ENCODE data around the gene FBXO10.
"Not testable (repeated sequence)": the region's sequence is repeated elsewhere in the genome, so short reads cannot be mapped to it uniquely, and the experiment has no call there.

Gene FBXO10

GRCh38 chr9:37486616-37487548, 89.3 kb downstream of the FBXO10 start:
- no peak for TF ChIP-seq CTCF (IDR thresholded peaks at IDR 0.05; ENCODE audit: insufficient read depth, low read depth, low read length, missing control alignments)

GRCh38 chr9:37486256-37486615, 89.9 kb downstream of the FBXO10 start:
- H3K4me3 ChIP-seq (ENCODE audit: low read length) = peak overlapping the region; percentile 95
- no peak for TF ChIP-seq CTCF (IDR thresholded peaks at IDR 0.05; ENCODE audit: insufficient read depth, low read depth, low read length, missing control alignments)
- DNase-seq (ENCODE audit: low read depth) = no peak

More at GRCh38 chr9:37486616-37487548, 89.3 kb downstream of the FBXO10 start:
- peak; percentile 89 for DNase-seq (ENCODE audit: low read depth)
- peak overlapping the region; percentile 95 for H3K4me3 ChIP-seq (ENCODE audit: low read length)

DNA sequence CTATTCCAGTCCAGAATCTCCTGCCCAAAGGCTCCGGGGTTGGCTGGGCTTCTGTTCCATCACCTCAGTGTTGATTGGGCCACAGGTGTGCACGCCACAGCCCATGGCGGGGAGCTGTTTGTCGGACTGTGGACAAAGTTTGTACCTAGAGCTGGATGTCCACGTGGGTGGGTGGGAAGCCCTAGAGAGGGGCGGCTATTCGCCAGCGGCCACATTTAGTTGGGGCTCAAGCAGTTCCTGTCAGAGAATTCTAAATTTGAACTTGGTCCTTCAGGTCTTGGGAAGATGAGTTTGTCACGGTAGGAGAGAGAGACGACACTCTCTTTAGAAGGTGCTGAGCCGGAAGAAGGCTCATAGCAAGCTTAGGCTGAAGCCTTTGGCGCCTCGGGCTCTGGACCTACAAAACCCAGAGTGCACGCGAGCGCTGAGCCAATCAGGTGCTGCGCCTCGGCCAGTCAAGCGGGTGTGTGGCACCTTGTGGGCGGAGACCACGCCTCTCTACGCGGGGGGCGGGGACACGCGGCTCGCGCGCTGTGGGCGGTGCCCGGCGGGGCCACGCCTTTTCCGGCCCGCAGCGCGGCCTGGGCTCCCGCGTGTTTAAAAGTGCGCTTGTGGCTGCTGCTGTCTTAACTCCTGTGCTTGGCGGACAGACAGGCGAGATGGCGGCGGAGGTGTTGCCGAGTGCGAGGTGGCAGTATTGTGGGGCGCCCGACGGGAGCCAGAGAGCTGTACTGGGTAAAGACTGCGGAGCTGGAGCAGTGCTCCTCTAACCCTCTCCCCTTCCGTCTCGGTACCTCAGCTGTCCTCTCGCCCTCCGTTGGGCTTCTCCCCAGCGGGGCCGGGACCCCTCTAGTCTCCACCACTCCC, 90.6 kb downstream of the FBXO10 start, which contains the start of gene POLR1E:
Gene POLR1E, plus strand, starts transcription at position 560 of the 867 bp plus-strand sequence. Its CDS starts 100 bp downstream, at position 660.
- peak within 1 kb of the TSS; percentile 95 for H3K4me3 ChIP-seq (ENCODE audit: low read length)
- peak; percentile 99 for DNase-seq (ENCODE audit: low read depth)
- TF ChIP-seq CTCF (IDR thresholded peaks at IDR 0.05; ENCODE audit: insufficient read depth, low read depth, low read length, missing control alignments) = no peak

- no peak for DNase-seq (ENCODE audit: low read depth)
- no peak overlapping the region for H3K4me3 ChIP-seq (ENCODE audit: low read length)
- TF ChIP-seq CTCF (IDR thresholded peaks at IDR 0.05; ENCODE audit: insufficient read depth, low read depth, low read length, missing control alignments) = no peak
Measured at GRCh38 chr9:37480759-37481158, 95.4 kb downstream of the FBXO10 start.

DNA sequence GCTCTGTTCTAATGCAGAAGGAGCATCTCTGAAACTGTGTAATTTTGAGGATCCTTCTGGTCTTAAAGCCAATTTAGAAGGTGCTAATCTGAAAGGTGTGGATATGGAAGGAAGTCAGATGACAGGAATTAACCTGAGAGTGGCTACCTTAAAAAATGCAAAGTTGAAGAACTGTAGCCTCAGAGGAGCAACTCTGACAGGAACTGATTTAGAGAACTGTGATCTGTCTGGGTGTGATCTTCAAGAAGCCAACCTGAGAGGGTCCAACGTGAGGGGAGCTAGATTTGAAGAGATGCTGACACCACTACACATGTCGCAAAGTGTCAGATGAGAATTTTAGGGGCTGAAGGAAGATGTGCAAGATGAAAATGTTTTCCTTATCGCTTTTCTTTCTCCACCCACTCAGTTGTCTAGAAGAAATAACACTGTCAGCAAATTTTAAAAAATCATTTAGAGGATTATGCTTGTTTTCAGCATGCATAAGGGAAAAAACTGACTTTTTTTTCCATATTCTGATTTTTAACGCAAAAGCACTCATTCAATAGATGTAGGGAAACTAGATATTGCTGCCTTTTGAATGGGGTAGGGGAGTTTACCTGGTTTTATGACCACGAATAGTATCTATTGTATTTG, 98.1 kb downstream of the FBXO10 start:
- not testable (repeated sequence) for H3K4me3 ChIP-seq (ENCODE audit: low read length); DNase-seq (ENCODE audit: low read depth)

DNA sequence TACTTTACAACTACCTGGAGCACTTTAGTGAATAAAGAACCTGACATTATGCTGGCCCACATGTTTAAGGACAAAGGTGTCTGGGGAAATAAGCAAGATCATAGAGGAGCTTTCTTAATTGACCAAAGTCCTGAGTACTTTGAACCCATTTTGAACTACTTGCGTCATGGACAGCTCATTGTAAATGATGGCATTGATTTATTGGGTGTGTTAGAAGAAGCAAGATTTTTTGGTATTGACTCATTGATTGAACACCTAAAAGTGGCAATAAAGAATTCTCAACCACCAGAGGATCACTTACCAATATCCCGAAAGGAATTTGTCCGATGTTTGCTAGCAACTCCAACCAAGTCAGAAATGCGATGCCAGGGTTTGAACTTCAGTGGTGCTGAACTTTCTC, 98.7 kb downstream of the FBXO10 start:
- not testable (repeated sequence) for H3K4me3 ChIP-seq (ENCODE audit: low read length); DNase-seq (ENCODE audit: low read depth)

DNA sequence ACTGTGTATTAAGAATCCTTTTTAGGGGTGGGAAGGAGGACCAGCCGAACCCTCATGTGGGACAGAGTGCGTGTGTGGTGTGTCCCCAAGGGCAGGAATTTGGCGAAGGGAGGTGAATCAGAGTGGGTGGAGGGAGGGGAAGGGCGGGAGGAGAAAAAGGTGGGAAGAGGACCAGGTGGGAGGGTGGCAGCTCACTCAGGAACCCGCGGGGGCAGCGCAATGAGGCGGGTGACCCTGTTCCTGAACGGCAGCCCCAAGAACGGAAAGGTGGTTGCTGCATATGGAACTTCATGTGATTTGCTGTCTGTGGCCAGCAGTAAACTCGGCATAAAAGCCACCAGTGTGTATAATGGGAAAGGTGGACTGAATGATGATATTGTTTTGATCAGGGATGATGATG, 99.2 kb downstream of the FBXO10 start:
- TF ChIP-seq CTCF (IDR thresholded peaks at IDR 0.05; ENCODE audit: insufficient read depth, low read depth, low read length, missing control alignments) = no peak
- DNase-seq (ENCODE audit: low read depth) = no peak
- no peak overlapping the region for H3K4me3 ChIP-seq (ENCODE audit: low read length)
